Activated T-helper 17 cell treated with anti-CD3 and anti-CD28 coated beads, Interleukin-2, amount 50 U/mL, for 72 hours (primary cell): ENCODE results near the gene B4GALT7. TPM values are rescaled to one million over a fixed set of nuclear protein-coding genes. Genes with fewer than 3 reads are reported as not detected.

Experiments
- ATAC-seq: fragments of 150-1000 bp; cut with Tn5 transposase; replicated peaks from 2 replicates; pipeline ENCODE4 v1.10.0; 2021; ENCODE audit warnings: mild to moderate bottlenecking, moderate library complexity
- H3K27ac Mint-ChIP-seq: one replicate; pipeline ENCODE4 v1.8.0; 2022; ENCODE audit warnings: mixed read lengths
- H3K27me3 Mint-ChIP-seq: one replicate; pipeline ENCODE4 v1.8.0; 2022; ENCODE audit warnings: mixed read lengths
- H3K36me3 Mint-ChIP-seq: one replicate; pipeline ENCODE4 v1.8.0; 2022; ENCODE audit warnings: low read depth, mild to moderate bottlenecking, mixed read lengths
- H3K4me1 Mint-ChIP-seq: one replicate; pipeline ENCODE4 v1.8.0; 2022; ENCODE audit warnings: mixed read lengths
- H3K4me3 Mint-ChIP-seq: one replicate; pipeline ENCODE4 v1.8.0; 2022; ENCODE audit warnings: mild to moderate bottlenecking, mixed read lengths
- H3K9me3 Mint-ChIP-seq: one replicate; pipeline ENCODE4 v1.8.0; 2022; ENCODE audit warnings: mixed read lengths
- total RNA-seq, 2 donors: library from RNA; stranded (reverse); gene quantifications; one replicate each; pipeline ENCODE4 v1.2.3, GENCODE V29; 2022

The B4GALT7 gene
- total RNA-seq, 2 donors from 2014 or later = 11.6 to 14.3 TPM

DNA sequence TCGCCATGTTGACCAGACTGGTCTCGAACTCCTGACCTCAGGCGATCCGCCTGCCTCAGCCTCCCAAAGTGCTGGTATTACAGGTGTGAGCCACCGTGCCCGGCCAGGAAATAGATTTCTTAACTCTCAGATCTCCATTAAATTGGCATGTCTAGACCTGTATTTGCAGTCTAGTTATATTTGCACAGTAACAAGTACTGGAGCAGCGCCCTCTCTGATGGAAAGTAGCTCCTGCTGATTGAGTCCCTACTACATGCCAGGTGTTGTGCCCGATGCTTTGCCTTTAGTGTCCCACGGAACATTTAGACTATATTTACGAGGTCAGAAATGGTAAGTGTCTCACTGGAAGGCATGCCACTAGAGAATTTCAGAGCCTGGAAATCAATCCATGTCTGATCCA is 23.8 kb upstream of the B4GALT7 start:
- ATAC-seq = no peak
- no peaks in the 10 kb centered on the region for H3K36me3 Mint-ChIP-seq
- H3K9me3 Mint-ChIP-seq = no peaks in the 10 kb centered on the region
- H3K27ac Mint-ChIP-seq = no peak overlapping the region
- H3K4me1 Mint-ChIP-seq = no peaks in the 10 kb centered on the region
- no peak overlapping the region for H3K4me3 Mint-ChIP-seq
- no peaks in the 10 kb centered on the region for H3K27me3 Mint-ChIP-seq

DNA sequence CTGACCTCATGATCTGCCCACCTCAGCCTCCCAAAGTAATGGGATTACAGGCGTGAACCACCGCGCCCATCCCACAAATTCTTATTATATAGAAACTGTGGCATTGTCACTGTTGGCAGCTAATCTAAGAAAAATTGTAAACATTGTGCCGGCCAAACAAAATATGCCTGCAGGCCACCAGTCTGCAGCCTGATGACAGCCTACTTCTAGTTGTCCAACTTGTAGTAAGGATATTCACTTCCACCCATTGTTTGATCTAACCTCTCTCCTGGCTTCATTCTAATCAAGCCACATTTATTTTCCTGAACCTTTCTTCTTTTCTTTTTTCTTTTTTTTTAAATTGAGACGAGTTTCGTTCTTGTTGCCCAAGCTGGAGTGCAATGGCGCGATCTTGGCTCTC is 21.6 kb upstream of the B4GALT7 start:
- no peaks in the 10 kb centered on the region for H3K4me1 Mint-ChIP-seq
- H3K36me3 Mint-ChIP-seq = no peaks in the 10 kb centered on the region
- no peak for ATAC-seq
- no peaks in the 10 kb centered on the region for H3K9me3 Mint-ChIP-seq
- no peaks in the 10 kb centered on the region for H3K27me3 Mint-ChIP-seq
- no peak overlapping the region for H3K27ac Mint-ChIP-seq
- no peak overlapping the region for H3K4me3 Mint-ChIP-seq

DNA sequence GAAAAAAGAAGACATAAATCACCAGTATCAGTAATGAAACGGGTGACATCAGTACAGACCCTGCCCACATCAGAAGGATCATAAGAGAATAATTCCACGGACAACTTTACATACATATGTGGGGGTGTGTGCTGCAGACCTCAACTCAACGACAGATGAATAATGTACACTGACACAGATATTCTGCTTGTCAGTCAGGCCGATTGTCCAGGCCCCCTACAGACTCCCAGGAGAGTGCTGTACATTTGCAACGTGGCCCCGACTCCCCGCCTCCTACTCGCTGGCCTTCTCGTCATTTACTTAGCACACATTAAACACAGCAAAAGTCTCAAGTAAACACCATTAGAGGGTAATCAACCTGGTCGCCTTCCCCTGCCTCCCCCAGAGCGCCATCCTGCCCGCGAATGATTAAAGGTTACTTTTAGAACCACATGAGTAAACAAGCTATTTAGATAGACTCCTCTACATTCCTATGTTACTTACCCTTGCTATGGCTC is 11.5 kb upstream of the B4GALT7 start:
- Mint-ChIP-seq H3K27me3 (peaks cover 13% of the 10 kb centered on the region), H3K27ac (peak overlapping the region; percentile 11), H3K9me3 (no peaks in the 10 kb centered on the region), H3K4me3 (peak overlapping the region; percentile 17), H3K36me3 (peaks cover 17% of the 10 kb centered on the region), H3K4me1 (peaks cover 6% of the 10 kb centered on the region)
- ATAC-seq = peak; percentile 64

DNA sequence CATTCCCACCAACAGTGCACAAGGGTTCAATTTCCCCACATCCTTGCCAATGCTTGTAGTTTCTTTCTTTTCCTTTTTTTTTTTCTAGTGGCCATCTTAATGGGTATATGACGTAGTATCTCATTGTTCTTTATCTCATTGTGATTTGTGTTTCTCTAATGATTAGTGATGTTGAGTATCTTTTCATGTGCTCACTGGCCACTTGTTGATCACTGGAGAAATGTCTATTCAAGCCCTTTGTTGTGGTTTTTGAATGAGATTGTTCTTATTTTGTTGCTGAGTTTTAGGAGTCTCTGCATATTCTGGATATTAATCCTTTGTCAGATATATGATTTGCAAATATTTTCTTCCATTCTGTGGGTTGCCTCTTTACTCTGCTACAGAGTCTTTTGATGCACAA is 9.5 kb upstream of the B4GALT7 start:
- Mint-ChIP-seq H3K4me1 (peaks cover 12% of the 10 kb centered on the region), H3K4me3 (no peak overlapping the region), H3K9me3 (no peaks in the 10 kb centered on the region), H3K27ac (no peak overlapping the region), H3K36me3 (peaks cover 36% of the 10 kb centered on the region), H3K27me3 (peaks cover 4% of the 10 kb centered on the region)
- no peak for ATAC-seq

DNA sequence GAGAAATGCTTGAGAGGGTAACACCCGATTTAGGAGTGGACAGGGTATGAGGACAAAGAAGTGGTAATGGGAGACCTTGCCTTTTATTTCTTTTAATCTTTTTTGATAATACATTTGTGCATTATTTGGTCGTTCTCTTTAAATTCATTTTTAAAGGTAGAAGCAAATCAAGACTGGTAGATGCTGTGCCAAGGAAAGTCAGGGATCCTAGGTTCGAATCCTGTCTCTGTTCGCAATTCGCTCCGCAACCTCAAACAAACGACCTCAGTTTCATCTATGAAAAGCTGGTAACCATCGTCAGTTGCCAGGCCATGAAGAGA is 8.3 kb upstream of the B4GALT7 start:
- Mint-ChIP-seq H3K36me3 (peaks cover 49% of the 10 kb centered on the region), H3K4me1 (peaks cover 18% of the 10 kb centered on the region), H3K27me3 (peaks cover 4% of the 10 kb centered on the region), H3K27ac (peak overlapping the region; percentile 89), H3K4me3 (peak overlapping the region; percentile 82), H3K9me3 (no peaks in the 10 kb centered on the region)
- no peak for ATAC-seq

DNA sequence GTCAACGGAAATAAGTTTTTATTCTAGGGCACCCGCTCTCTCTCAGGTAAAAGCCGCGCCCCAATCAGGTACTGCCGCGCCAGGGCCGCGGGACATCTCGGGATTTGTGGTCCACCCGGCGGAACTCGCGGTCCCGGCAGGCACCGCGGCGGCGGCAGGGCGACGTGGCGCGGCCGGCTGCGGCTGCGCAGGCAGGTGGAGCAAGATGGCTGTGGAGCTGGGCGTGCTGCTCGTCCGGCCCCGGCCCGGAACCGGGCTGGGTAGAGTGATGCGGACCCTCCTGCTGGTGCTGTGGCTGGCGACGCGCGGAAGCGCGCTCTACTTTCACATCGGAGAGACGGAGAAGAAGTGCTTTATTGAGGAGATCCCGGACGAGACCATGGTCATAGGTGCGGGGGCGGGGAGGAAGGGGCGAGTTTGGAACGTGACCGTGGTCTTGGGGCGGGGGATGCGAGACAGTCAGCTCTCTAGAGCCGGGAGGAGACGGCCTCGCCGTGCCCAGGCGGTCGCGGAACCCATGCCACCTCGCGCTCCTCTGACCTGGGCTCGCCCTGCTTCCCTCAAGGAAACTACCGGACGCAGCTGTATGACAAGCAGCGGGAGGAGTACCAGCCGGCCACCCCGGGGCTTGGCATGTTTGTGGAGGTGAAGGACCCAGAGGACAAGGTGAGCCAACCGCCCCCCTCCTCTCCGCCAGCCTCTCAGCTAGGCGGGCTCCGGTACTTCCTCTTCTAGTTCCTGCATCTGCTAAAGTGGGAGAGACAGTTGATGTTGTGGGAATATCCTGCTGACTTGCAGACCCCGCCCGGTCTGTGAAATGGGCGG is 7.7 kb upstream of the B4GALT7 start, which contains the start of gene TMED9:
TMED9 (plus strand) TSS at position 194 of the 825 bp plus-strand sequence; CDS start at position 206, 12 bp downstream.
- Mint-ChIP-seq H3K9me3 (no peaks in the 10 kb centered on the region), H3K27ac (peak within 1 kb of the TSS; percentile 89), H3K4me3 (peak within 1 kb of the TSS; percentile 82), H3K36me3 (peaks cover 50% of the 10 kb centered on the region), H3K27me3 (peaks cover 4% of the 10 kb centered on the region), H3K4me1 (peaks cover 18% of the 10 kb centered on the region)
- peak; percentile 95 for ATAC-seq

DNA sequence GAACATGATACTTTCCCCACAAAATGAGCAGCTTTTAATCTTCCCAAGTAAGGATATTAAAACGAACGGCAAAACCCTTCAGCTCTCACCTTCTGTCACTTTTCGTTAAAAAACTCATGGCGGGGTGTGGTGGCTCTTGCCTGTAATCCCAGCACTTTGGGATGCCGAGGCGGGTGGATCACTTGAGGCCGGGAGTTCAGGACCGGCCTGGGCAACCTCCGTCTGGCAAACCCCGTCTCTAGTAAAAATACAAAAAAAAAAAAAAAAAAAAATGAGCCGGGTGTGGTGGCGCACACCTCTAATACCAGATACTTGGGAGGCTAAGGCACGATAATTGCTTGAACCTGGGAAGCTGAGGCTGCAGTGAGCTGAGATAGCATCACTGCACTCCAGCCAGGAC is 7.0 kb upstream of the B4GALT7 start:
- Mint-ChIP-seq H3K27ac (peak overlapping the region; percentile 89), H3K9me3 (no peaks in the 10 kb centered on the region), H3K4me1 (peaks cover 18% of the 10 kb centered on the region), H3K36me3 (peaks cover 50% of the 10 kb centered on the region), H3K27me3 (peaks cover 4% of the 10 kb centered on the region), H3K4me3 (peak overlapping the region; percentile 82)
- no peak for ATAC-seq

DNA sequence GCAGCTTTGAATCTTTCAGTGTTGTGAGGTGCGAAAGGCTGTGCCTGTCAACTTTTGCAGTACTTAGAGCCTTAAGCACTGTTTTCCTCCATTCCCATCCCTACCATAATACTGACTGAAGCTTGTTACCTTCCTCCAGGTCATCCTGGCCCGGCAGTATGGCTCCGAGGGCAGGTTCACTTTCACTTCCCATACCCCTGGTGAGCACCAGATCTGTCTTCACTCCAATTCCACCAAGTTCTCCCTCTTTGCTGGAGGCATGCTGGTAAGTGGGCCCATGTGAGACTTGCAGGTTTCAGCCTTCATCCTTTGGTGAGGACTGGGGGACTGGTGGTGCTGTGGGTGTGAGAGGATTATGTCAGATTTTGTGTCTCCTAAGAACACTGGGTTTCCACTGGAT is 6.4 kb upstream of the B4GALT7 start:
- no peaks in the 10 kb centered on the region for H3K9me3 Mint-ChIP-seq

DNA sequence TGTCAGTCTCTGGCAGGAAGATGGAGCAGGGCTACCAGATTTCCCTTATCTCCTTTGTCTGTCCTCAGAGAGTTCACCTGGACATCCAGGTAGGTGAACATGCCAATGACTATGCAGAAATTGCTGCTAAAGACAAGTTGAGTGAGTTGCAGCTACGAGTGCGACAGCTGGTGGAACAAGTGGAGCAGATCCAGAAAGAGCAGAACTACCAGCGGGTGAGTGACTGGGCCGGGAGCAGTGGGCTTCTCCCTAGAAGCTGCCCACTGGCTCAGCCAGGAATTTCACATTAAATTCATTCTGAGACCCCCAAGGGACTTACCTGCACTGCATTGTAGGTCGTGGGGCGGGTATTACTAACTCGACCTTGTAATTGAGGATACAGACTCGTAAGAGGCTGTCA is 5.9 kb upstream of the B4GALT7 start:
- peaks cover 50% of the 10 kb centered on the region for H3K36me3 Mint-ChIP-seq
- H3K27me3 Mint-ChIP-seq = peaks cover 4% of the 10 kb centered on the region
- no peak for ATAC-seq
- H3K27ac Mint-ChIP-seq = no peak overlapping the region
- no peaks in the 10 kb centered on the region for H3K9me3 Mint-ChIP-seq
- peaks cover 20% of the 10 kb centered on the region for H3K4me1 Mint-ChIP-seq
- H3K4me3 Mint-ChIP-seq = peak overlapping the region; percentile 82

More for the DNA sequence above, 6.4 kb upstream of the B4GALT7 start:
- no peak for ATAC-seq
- Mint-ChIP-seq H3K36me3 (peaks cover 50% of the 10 kb centered on the region), H3K27me3 (peaks cover 4% of the 10 kb centered on the region), H3K4me3 (peak overlapping the region; percentile 82), H3K27ac (peak overlapping the region; percentile 89), H3K4me1 (peaks cover 21% of the 10 kb centered on the region)

DNA sequence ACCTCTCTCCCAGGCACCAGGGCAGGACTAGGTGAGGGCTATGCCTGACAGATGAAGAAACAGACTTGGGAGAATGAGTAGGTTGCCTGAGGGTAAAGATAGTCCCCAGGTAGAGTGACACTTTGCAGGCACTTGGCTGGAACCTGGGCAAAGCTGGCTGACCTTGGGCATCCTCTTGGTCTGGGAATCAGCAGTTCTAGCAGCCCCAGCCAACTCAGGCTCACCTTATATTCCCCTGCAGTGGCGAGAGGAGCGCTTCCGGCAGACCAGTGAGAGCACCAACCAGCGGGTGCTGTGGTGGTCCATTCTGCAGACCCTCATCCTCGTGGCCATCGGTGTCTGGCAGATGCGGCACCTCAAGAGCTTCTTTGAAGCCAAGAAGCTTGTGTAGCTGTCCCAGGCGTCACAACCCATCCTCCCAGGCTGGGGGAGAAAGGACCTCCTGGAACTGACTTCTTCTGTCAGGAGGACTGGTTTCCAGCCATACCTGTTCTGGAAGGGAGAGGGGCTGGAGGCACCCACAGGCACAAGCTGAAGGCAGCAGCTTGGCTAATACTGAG is 4.8 kb upstream of the B4GALT7 start:
- Mint-ChIP-seq H3K27me3 (peaks cover 4% of the 10 kb centered on the region), H3K36me3 (peaks cover 50% of the 10 kb centered on the region), H3K27ac (no peak overlapping the region), H3K4me1 (peaks cover 20% of the 10 kb centered on the region), H3K9me3 (no peaks in the 10 kb centered on the region), H3K4me3 (no peak overlapping the region)
- no peak for ATAC-seq

DNA sequence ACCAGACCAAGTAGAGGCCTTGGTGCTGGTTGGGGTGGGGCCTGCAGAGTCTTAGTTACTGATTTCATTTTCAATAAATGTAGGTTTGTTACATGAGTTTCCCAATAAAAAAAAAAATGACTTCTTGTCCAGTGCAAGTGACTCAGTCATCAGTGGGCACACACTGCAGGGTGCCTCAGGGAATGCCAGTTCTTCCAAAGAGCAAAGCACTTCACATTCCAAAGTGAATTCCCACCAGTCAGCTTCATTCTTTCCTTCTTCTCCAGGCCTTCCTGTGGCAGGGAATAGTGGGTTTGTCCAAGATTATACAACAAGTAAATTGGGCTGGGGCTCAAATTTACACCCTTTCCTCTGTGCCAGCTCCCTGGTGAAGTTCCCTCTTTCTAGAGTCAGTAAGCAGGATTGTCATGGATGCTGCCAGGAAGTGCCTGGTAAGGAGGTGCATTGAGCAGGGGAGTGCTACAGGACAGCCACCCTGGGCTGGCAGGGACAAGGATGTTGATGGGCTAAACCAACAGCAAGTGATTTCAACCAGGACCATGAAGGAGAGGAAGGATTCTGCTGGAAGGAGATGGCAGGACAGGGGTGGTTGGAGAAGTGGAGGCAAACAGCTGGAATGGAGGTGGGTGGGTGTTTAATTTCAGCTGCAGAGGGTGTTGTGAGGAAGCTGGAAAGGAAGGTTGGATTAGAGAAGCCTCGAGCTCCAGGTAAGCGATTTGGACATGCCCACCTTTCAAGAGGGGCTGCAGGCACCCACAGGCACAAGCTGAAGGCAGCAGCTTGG is 3.7 kb upstream of the B4GALT7 start:
- Mint-ChIP-seq H3K4me3 (no peak overlapping the region), H3K4me1 (peaks cover 28% of the 10 kb centered on the region), H3K36me3 (peaks cover 50% of the 10 kb centered on the region), H3K9me3 (no peaks in the 10 kb centered on the region), H3K27me3 (no peaks in the 10 kb centered on the region), H3K27ac (no peak overlapping the region)
- no peak for ATAC-seq

DNA sequence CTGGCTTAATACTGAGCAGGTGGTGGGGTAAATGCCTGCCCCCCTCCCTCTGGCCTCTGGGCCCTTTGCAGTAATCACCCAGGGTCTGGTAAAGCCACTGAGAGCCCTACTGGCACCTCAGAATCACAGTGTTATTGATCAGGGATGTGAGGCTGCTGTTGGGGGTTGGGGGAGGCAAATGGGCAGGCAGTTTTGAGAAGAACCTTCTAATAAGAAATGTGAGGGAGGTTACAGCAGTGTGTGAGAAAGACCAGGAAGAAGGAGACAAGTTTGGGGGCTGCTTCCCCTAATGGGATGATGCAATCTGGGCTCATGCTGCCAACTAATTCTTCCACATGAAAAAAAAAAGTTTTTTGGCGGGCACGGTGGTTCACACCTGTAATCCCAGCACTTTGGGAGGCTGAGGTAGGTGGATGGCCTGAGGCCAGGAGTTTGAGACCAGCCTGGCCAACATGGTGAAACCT is 3.1 kb upstream of the B4GALT7 start:
- no peak overlapping the region for H3K27ac Mint-ChIP-seq
- H3K36me3 Mint-ChIP-seq = peaks cover 50% of the 10 kb centered on the region
- no peak for ATAC-seq
- no peaks in the 10 kb centered on the region for H3K27me3 Mint-ChIP-seq
- no peak overlapping the region for H3K4me3 Mint-ChIP-seq
- H3K4me1 Mint-ChIP-seq = peaks cover 28% of the 10 kb centered on the region
- H3K9me3 Mint-ChIP-seq = no peaks in the 10 kb centered on the region

DNA sequence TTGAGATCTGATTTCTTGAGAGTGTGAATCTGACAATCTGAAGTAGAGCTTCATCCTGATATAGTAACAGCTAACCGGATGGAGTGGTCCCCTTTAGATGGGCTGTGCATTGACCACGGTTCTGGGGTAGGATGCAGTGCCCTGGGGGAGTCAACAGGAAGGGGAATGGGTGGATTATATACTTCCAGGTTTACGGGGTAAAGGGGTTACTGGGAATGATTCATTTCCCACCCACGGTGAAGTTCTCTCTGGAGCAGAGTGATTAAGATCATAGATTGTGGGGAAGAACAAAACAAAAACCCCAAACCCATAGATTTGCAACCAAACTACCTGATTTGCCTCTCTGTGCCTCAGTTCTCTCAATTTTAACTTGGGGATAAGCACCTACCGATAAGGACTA is 1.5 kb upstream of the B4GALT7 start:
- H3K36me3 Mint-ChIP-seq = peaks cover 34% of the 10 kb centered on the region
- H3K27ac Mint-ChIP-seq = peak overlapping the region; percentile 53
- H3K9me3 Mint-ChIP-seq = no peaks in the 10 kb centered on the region
- peak overlapping the region; percentile 88 for H3K4me3 Mint-ChIP-seq
- peak; percentile 5 for ATAC-seq
- H3K4me1 Mint-ChIP-seq = peaks cover 27% of the 10 kb centered on the region
- no peaks in the 10 kb centered on the region for H3K27me3 Mint-ChIP-seq

DNA sequence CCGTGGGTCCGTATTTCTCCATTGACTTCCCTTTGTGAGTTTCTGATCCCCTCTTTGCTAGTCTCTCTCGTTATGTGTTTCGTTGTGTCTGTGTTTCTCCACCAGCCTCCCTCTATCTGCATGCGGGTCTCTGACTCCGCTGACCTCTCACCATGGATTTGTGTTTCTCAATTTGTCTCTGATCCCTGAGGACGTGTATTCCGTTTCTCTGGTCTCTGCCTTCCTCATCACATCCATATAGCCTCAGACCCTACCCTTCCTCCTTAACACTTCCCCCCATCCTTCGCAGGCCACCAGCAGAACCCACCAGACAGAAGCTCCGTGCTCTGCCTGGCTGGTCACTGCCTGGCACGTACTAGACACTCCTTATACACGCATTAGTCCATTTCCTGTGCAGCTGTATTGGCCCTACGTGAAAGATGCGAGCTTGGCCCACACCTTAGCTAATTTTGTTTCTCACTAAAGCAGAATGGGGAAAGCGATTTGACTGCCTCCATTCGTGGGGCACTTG is 631 bp downstream of the B4GALT7 start:
- Mint-ChIP-seq H3K4me1 (peaks cover 25% of the 10 kb centered on the region), H3K9me3 (no peaks in the 10 kb centered on the region), H3K4me3 (peak overlapping the region; percentile 88), H3K27me3 (no peaks in the 10 kb centered on the region), H3K27ac (peak overlapping the region; percentile 91), H3K36me3 (peaks cover 13% of the 10 kb centered on the region)
- ATAC-seq = no peak
